GM23338 (cell line): ENCODE data around the gene FYN.

ENCODE experiments used
- CREB1 ChIP-seq: fragments of 250-450 bp; sonication (Bioruptor Pico); IDR thresholded peaks from 2 replicates; pipeline ENCODE4 v1.5.0; 2020; ENCODE audit warnings: low read depth, mild to moderate bottlenecking, moderate library complexity
- ETS1 ChIP-seq: IDR thresholded peaks from 2 replicates; pipeline ENCODE4 v1.6.1; 2016; ENCODE audit warnings: antibody characterized with exemption
- EZH2 ChIP-seq: fragments of 200-600 bp; sonication (generic); IDR thresholded peaks from one replicate; pipeline ENCODE4 v1.8.0; 2017; ENCODE audit warnings: antibody characterized with exemption, mild to moderate bottlenecking, low read depth; ENCODE audit not compliant: unreplicated experiment
- EZH2phosphoT487 ChIP-seq: fragments of 200-600 bp; sonication (generic); IDR thresholded peaks from one replicate; pipeline ENCODE4 v1.8.1; 2018; ENCODE audit warnings: antibody characterized with exemption; ENCODE audit not compliant: unreplicated experiment
- JUNB ChIP-seq: IDR thresholded peaks from one replicate; pipeline ENCODE4 v1.6.1; 2016; ENCODE audit warnings: antibody characterized with exemption; ENCODE audit not compliant: unreplicated experiment
- NANOG ChIP-seq: IDR thresholded peaks from 2 replicates; pipeline ENCODE4 v1.6.1; 2016; ENCODE audit warnings: antibody characterized with exemption, borderline replicate concordance
- POLR2AphosphoS5 ChIP-seq: IDR thresholded peaks from 2 replicates; pipeline ENCODE4 v1.6.1; 2016; ENCODE audit warnings: antibody characterized with exemption, low read depth
- REST ChIP-seq: IDR thresholded peaks from one replicate; pipeline ENCODE4 v1.6.1; 2018; ENCODE audit warnings: antibody characterized with exemption; ENCODE audit not compliant: unreplicated experiment
- ZNF331 ChIP-seq: fragments of 250-450 bp; sonication (Bioruptor Pico); IDR thresholded peaks from 2 replicates; pipeline ENCODE4 v1.5.0; 2020; ENCODE audit warnings: low read depth, mild to moderate bottlenecking, moderate library complexity
- ZNF462 ChIP-seq: fragments of 250-450 bp; sonication (Bioruptor Pico); IDR thresholded peaks from 2 replicates; pipeline ENCODE4 v1.5.0; 2020; ENCODE audit warnings: mild to moderate bottlenecking, moderate library complexity
- TF ChIP-seq, protein P1 (sequence below), 2 experiments: fragments of 200-600 bp in 1 of 2; sonication (generic) in 1 of 2; conservative IDR thresholded peaks; 2 replicates each; pipeline versions ENCODE4 v1.5.1 to v1.6.1; 2016 to 2017; ENCODE audit warnings: antibody characterized with exemption in 2 of 2, low read depth in 2 of 2, mild to moderate bottlenecking in 2 of 2, moderate library complexity in 1 of 2

GRCh38 chr6:111710911-111711310 lies 162.3 kb downstream of the FYN start:
- TF ChIP-seq, protein P1, sequence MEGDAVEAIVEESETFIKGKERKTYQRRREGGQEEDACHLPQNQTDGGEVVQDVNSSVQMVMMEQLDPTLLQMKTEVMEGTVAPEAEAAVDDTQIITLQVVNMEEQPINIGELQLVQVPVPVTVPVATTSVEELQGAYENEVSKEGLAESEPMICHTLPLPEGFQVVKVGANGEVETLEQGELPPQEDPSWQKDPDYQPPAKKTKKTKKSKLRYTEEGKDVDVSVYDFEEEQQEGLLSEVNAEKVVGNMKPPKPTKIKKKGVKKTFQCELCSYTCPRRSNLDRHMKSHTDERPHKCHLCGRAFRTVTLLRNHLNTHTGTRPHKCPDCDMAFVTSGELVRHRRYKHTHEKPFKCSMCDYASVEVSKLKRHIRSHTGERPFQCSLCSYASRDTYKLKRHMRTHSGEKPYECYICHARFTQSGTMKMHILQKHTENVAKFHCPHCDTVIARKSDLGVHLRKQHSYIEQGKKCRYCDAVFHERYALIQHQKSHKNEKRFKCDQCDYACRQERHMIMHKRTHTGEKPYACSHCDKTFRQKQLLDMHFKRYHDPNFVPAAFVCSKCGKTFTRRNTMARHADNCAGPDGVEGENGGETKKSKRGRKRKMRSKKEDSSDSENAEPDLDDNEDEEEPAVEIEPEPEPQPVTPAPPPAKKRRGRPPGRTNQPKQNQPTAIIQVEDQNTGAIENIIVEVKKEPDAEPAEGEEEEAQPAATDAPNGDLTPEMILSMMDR (conservative IDR thresholded peaks at IDR 0.05; ENCODE audit: low read depth in 2 of 2): no peak
- TF ChIP-seq POLR2AphosphoS5 (no peak), EZH2 (no peak), ETS1 (no peak), REST (no peak), CREB1 (CRISPR knock-in tag) (no peak), NANOG (no peak), EZH2phosphoT487 (no peak), ZNF462 (CRISPR knock-in tag) (no peak), ZNF331 (CRISPR knock-in tag) (no peak), JUNB (no peak)
